Erythroblast (primary cell): ENCODE measurements around the gene GPX6.
"Not testable (repeated sequence)": the region's sequence is repeated elsewhere in the genome, so short reads cannot be mapped to it uniquely, and the experiment has no call there.

Experiments
- DNase-seq, 2 experiments: peaks; one replicate each; lab custom pipeline; 2025; lab: John Stamatoyannopoulos, UW
- GATA1 ChIP-seq: IDR thresholded peaks from 2 replicates; pipeline ENCODE4 v1.6.1; 2011; ENCODE audit warnings: low read depth, mild to moderate bottlenecking, control low read depth, low read length, moderate library complexity
- POLR2A ChIP-seq: IDR thresholded peaks from 2 replicates; pipeline ENCODE4 v1.6.1; 2011; ENCODE audit warnings: mild to moderate bottlenecking, low read length

The GPX6 gene

GRCh38 chr6:28485482-28485881 is 30.1 kb downstream of the GPX6 start:
- TF ChIP-seq POLR2A (no peak), GATA1 (no peak)
- no peak for DNase-seq

GRCh38 chr6:28480253-28480932 is 35.2 kb downstream of the GPX6 start:
- DNase-seq, result no peak
- TF ChIP-seq GATA1 (no peak), POLR2A (no peak)

GRCh38 chr6:28478518-28478917 is 37.1 kb downstream of the GPX6 start:
- no peak for DNase-seq
- no peak for TF ChIP-seq GATA1
- TF ChIP-seq POLR2A, result no peak

GRCh38 chr6:28474441-28475219 is 41.0 kb downstream of the GPX6 start:
- peak; percentile 80 to 81 for DNase-seq
- TF ChIP-seq GATA1 (no peak), POLR2A (no peak)

- DNase-seq, result not testable (repeated sequence)
These were observed 46.3 kb downstream of the GPX6 start for GRCh38 chr6:28469153-28469745.

- TF ChIP-seq GATA1 (no peak), POLR2A (no peak)
- DNase-seq, result no peak
These were observed 47.5 kb downstream of the GPX6 start for GRCh38 chr6:28468056-28468455.

GRCh38 chr6:28462401-28462800 is 53.2 kb downstream of the GPX6 start:
- TF ChIP-seq POLR2A, result no peak
- no peak for TF ChIP-seq GATA1
- DNase-seq, result no peak

- no peak for DNase-seq
- no peak for TF ChIP-seq POLR2A
- no peak for TF ChIP-seq GATA1
These were observed 57.0 kb downstream of the GPX6 start for GRCh38 chr6:28458568-28458967.
